A673 (cell line): ENCODE results near the gene PHF21A. TPM values are rescaled to one million over a fixed set of nuclear protein-coding genes. Genes with fewer than 3 reads are reported as not detected.
"Not testable (repeated sequence)": the region's sequence is repeated elsewhere in the genome, so short reads cannot be mapped to it uniquely, and the experiment has no call there.

Source experiments
- BruUV-seq: library from RNA; stranded (reverse); fragments of 400-500 nt; replicated peaks from 2 replicates; lab custom pipeline; 2021; lab: Mats Ljungman, UMichigan
- CTCF ChIA-PET: fragments of 300-600 bp; sonication (Branson Sonifier 250); formaldehyde crosslinking; loops from one replicate; lab custom pipeline; 2022; ENCODE audit warnings: antibody characterized with exemption; lab: Charles Lee
- POLR2A ChIA-PET: fragments of 300-600 bp; sonication (Branson Sonifier 250); formaldehyde crosslinking; loops from one replicate; lab custom pipeline; 2022; ENCODE audit warnings: antibody characterized with exemption; ENCODE audit not compliant: low non-redundant PET; lab: Charles Lee
- DNase-seq: peaks from one replicate; pipeline ENCODE4 v3.0.0-alpha.2; 2015; ENCODE audit warnings: low spot score
- H3K27ac ChIP-seq: fragments of 200-600 bp; sonication (generic); 2 replicates; pipeline ENCODE4 v1.5.1; 2016; ENCODE audit warnings: mixed run types, low read depth, mild to moderate bottlenecking, mixed read lengths, antibody characterized with exemption, low read length; ENCODE audit not compliant: poor library complexity, severe bottlenecking
- H3K27me3 ChIP-seq: fragments of 200-600 bp; sonication (generic); replicated peaks from 2 replicates; pipeline ENCODE4 v1.6.1; 2017; ENCODE audit warnings: mixed run types, low read depth, mild to moderate bottlenecking, mixed read lengths, antibody characterized with exemption, low read length; ENCODE audit not compliant: insufficient read depth, poor library complexity
- H3K36me3 ChIP-seq: fragments of 200-600 bp; sonication (generic); 2 replicates; pipeline ENCODE4 v1.6.1; 2016; ENCODE audit warnings: mixed run types, mild to moderate bottlenecking, mixed read lengths, antibody characterized with exemption, low read length; ENCODE audit not compliant: insufficient read depth, poor library complexity, severe bottlenecking
- H3K4me1 ChIP-seq: fragments of 200-600 bp; sonication (generic); 2 replicates; pipeline ENCODE4 v1.6.1; 2017; ENCODE audit warnings: mixed run types, mild to moderate bottlenecking, mixed read lengths, antibody characterized with exemption, low read length; ENCODE audit not compliant: insufficient read depth, poor library complexity, severe bottlenecking
- H3K4me3 ChIP-seq: fragments of 200-600 bp; sonication (generic); 2 replicates; pipeline ENCODE4 v1.5.1; 2016; ENCODE audit warnings: low read depth, mixed run types, mild to moderate bottlenecking, mixed read lengths, low read length; ENCODE audit not compliant: poor library complexity, severe bottlenecking
- H3K9me3 ChIP-seq: fragments of 200-600 bp; sonication (generic); 2 replicates; pipeline ENCODE4 v1.6.1; 2016; ENCODE audit warnings: mixed run types, low read depth, mild to moderate bottlenecking, mixed read lengths, antibody characterized with exemption, low read length; ENCODE audit not compliant: poor library complexity, severe bottlenecking
- CTCF ChIP-seq: fragments of 300-800, 200-600 bp; sonication (generic); conservative IDR thresholded peaks from 2 replicates; pipeline ENCODE4 v1.5.1; 2017; ENCODE audit warnings: low read depth, mild to moderate bottlenecking, antibody characterized with exemption, low read length, moderate library complexity, mixed read lengths
- EZH2 ChIP-seq: fragments of 200-600 bp; sonication (generic); IDR thresholded peaks from 2 replicates; pipeline ENCODE4 v1.6.1; 2017; ENCODE audit warnings: borderline replicate concordance, low read depth, mild to moderate bottlenecking, mixed read lengths, antibody characterized with exemption, low read length; ENCODE audit not compliant: poor library complexity, severe bottlenecking
- intact Hi-C: fragments of 100-400 bp; cut with micrococcal nuclease; formaldehyde crosslinking; loops from one replicate; pipeline ENCODE4 v1.10.0; 2022; ENCODE audit not compliant: unreplicated experiment
- total RNA-seq: library from RNA; stranded (reverse); gene quantifications from 2 replicates; pipeline ENCODE4 v1.2.3, GENCODE V29; 2021

PHF21A gene
- total RNA-seq, 1 experiment from 2014 or later, result 77.2 TPM

DNA sequence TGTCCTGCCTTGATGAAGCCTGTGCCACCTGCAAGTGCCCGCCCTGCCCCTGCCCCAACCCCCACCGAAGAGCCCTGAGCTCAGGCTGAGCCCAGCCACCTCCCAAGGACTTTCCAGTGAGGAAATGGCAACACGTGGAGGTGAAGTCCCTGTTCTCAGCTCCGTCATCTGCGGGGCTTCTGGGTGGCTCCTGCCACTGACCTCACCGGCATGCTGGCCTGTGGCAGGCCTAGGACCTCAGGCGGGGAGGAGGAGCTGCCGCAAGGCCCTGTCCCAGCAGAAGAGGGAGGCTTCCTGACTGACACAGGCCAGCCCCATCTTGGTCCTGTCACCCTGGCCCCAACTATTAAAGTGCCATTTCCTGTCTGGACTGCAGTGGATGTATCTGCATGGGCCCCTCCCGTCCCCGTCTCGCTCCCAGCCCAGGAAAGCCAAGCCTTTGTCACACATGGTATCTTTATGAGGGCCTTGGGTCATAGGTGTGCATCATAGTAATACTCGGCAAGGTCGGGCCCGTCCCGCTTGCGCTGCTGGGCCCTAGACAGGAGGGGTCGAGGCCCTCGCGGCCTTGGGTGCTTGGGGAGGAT, 215.1 kb downstream of the PHF21A start:
- Histone ChIP-seq H3K9me3 (no peaks in the 10 kb centered on the region), H3K27me3 (no peaks in the 10 kb centered on the region), H3K36me3 (no peaks in the 10 kb centered on the region), H3K27ac (no peak overlapping the region), H3K4me3 (no peak overlapping the region), H3K4me1 (peaks cover under 1% of the 10 kb centered on the region)
- CTCF ChIA-PET, result no interaction called here
- TF ChIP-seq CTCF (no peak), EZH2 (no peak)
- DNase-seq, result no peak
- no TSS peak for BruUV-seq
- intact Hi-C loops, result no loop called here
- POLR2A ChIA-PET, result interaction anchor here (0.5 to 0.7 kb wide), 2 partner anchors 34 to 51 kb away, joined by 3 to 7 read pairs; no protein-coding TSS in a partner anchor

GRCh38 chr11:45905576-45905975, 215.7 kb downstream of the PHF21A start:
- H3K27ac ChIP-seq, intact Hi-C loops, CTCF ChIA-PET, H3K4me3 ChIP-seq, DNase-seq, BruUV-seq, H3K9me3 ChIP-seq, H3K27me3 ChIP-seq, H3K36me3 ChIP-seq, H3K4me1 ChIP-seq: not testable (repeated sequence)
- POLR2A ChIA-PET, result interaction anchor here (0.6 kb wide), 1 partner anchor 295 kb away, joined by 3 read pairs; no protein-coding TSS in a partner anchor

DNA sequence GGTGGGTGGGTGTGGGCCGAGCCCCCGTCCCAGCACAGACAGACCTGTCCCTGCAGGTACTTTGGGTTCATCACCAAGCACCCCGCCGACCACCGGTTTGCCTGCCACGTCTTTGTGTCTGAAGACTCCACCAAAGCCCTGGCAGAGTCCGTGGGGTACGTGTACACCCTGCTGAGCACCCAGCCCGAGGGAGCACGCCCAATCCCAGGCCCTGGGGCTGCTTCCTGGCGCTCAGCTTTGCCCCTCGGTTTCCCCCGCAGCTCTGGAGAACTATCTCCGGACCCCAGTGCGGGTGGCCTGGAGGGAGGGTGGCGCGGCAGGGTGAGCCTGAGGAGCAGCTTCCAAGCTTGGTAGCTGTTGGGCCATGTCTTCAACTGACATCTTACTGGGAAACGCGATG, 216.2 kb downstream of the PHF21A start:
- Histone ChIP-seq H3K4me3 (no peak overlapping the region), H3K4me1 (peaks cover 10% of the 10 kb centered on the region), H3K27me3 (no peaks in the 10 kb centered on the region), H3K9me3 (no peaks in the 10 kb centered on the region), H3K27ac (no peak overlapping the region), H3K36me3 (no peaks in the 10 kb centered on the region)
- ChIA-PET POLR2A (interaction anchor here (0.6 kb wide), 1 partner anchor 296 kb away, joined by 3 read pairs; no protein-coding TSS in a partner anchor), CTCF (no interaction called here)
- intact Hi-C loops, result no loop called here
- BruUV-seq, result TSS peak; percentile 16
- TF ChIP-seq EZH2 (no peak), CTCF (no peak)
- no peak for DNase-seq
